ENCODE data around the gene RESF1.
A peak's percentile ranks its signal among the peaks of the same experiment; 100 is the strongest.

Gene RESF1

DNA sequence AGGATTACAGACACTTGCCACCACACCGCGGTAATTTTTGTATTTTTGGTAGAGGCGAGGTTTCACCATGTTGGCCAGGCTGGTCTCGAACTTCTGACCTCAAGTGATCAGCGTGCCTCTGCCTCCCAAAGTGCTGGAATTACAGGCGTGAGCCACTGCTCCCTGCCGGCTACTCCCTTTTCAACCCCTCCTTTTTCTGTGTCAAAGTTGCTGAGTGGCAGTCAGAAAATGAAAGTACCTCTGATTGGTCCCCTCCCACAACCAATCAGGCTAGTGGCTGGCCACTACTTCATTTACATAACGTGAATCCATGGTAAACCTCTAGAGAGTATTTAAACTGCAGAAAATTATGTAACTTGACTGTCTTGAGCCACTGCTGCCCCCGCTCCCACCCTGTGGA is 5.9 kb downstream of the RESF1 start:
- no peak overlapping the region for H3K4me3 ChIP-seq (ENCODE audit: low read depth, low read length, poor library complexity, severe bottlenecking)
- no peak overlapping the region for H2AFZ ChIP-seq (ENCODE audit: low read length)
- H3K9me3 ChIP-seq (ENCODE audit: low read length): peaks cover 20% of the 10 kb centered on the region
- no peak overlapping the region for H3K9ac ChIP-seq (ENCODE audit: low read length)
- H3K4me2 ChIP-seq (ENCODE audit: low read length): no peak overlapping the region
- no peaks in the 10 kb centered on the region for H3K9me2 ChIP-seq (ENCODE audit: low read depth, low read length)
- H3K27me3 ChIP-seq (ENCODE audit: insufficient read depth, low read length): no peaks in the 10 kb centered on the region
- peaks cover 92% of the 10 kb centered on the region for H3K36me3 ChIP-seq (ENCODE audit: insufficient read depth, low read length)
- no peaks in the 10 kb centered on the region for H3F3A ChIP-seq (ENCODE audit: insufficient read depth, low read length)
- H3K27ac ChIP-seq (ENCODE audit: low read depth, low read length, poor library complexity, severe bottlenecking): no peak overlapping the region
- H4K20me1 ChIP-seq (ENCODE audit: insufficient read depth, low read length): no peaks in the 10 kb centered on the region
- TF ChIP-seq EZH2 (IDR thresholded peaks at IDR 0.05; ENCODE audit: borderline replicate concordance, low read length): no peak
- TF ChIP-seq, protein P1, sequence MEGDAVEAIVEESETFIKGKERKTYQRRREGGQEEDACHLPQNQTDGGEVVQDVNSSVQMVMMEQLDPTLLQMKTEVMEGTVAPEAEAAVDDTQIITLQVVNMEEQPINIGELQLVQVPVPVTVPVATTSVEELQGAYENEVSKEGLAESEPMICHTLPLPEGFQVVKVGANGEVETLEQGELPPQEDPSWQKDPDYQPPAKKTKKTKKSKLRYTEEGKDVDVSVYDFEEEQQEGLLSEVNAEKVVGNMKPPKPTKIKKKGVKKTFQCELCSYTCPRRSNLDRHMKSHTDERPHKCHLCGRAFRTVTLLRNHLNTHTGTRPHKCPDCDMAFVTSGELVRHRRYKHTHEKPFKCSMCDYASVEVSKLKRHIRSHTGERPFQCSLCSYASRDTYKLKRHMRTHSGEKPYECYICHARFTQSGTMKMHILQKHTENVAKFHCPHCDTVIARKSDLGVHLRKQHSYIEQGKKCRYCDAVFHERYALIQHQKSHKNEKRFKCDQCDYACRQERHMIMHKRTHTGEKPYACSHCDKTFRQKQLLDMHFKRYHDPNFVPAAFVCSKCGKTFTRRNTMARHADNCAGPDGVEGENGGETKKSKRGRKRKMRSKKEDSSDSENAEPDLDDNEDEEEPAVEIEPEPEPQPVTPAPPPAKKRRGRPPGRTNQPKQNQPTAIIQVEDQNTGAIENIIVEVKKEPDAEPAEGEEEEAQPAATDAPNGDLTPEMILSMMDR (IDR thresholded peaks at IDR 0.05; ENCODE audit: low read length): no peak
- peaks cover 40% of the 10 kb centered on the region for H3K4me1 ChIP-seq (ENCODE audit: insufficient read depth, low read length, severe bottlenecking)
- peaks cover 94% of the 10 kb centered on the region for H3K79me2 ChIP-seq (ENCODE audit: insufficient read depth, low read length)

DNA sequence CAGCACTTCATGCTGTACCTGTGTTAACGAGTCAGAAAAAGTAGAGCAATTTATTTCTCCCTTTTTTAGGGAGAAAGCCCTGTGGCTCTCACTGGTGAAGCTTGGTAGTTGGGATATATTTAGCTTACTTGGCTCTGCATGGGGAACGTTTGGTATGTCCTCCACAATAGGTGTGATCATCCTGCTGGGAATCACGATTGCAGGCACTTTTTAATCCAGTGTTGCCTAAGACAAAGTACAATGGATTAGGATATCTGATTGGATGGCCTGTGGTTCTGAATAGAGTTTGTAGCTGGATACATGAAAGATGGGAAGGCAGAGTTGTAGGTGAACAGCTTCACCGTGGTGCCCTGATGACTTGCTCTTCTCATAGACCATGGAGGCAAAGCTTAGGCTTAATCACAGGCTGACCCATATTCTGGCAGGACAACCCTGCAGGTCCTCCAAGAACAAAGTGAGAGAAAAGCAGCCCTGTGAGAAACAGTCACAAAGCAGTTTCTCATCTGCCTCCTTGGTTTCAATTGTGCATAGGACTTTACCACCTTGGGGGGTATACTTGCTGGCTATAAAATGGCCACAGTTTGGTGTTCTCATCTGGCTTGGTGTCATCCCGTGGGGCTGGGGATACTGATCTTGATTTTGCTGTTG is 7.5 kb downstream of the RESF1 start:
- peak overlapping the region; percentile 12; the same call in 1 of the 2 replicates for H3K4me2 ChIP-seq (ENCODE audit: low read length)
- no peaks in the 10 kb centered on the region for H4K20me1 ChIP-seq (ENCODE audit: insufficient read depth, low read length)
- H3K9me3 ChIP-seq (ENCODE audit: low read length): peaks cover 28% of the 10 kb centered on the region
- H3K4me3 ChIP-seq (ENCODE audit: low read depth, low read length, poor library complexity, severe bottlenecking): no peak overlapping the region
- no peak overlapping the region for H2AFZ ChIP-seq (ENCODE audit: low read length)
- H3K79me2 ChIP-seq (ENCODE audit: insufficient read depth, low read length): peaks cover 82% of the 10 kb centered on the region
- TF ChIP-seq EZH2 (IDR thresholded peaks at IDR 0.05; ENCODE audit: borderline replicate concordance, low read length): no peak
- TF ChIP-seq, protein P1 (IDR thresholded peaks at IDR 0.05; ENCODE audit: low read length): no peak
- no peaks in the 10 kb centered on the region for H3K9me2 ChIP-seq (ENCODE audit: low read depth, low read length)
- no peaks in the 10 kb centered on the region for H3K27me3 ChIP-seq (ENCODE audit: insufficient read depth, low read length)
- H3K27ac ChIP-seq (ENCODE audit: low read depth, low read length, poor library complexity, severe bottlenecking): peak overlapping the region; percentile 29
- no peaks in the 10 kb centered on the region for H3F3A ChIP-seq (ENCODE audit: insufficient read depth, low read length)
- no peak overlapping the region for H3K9ac ChIP-seq (ENCODE audit: low read length)
- peaks cover 28% of the 10 kb centered on the region for H3K4me1 ChIP-seq (ENCODE audit: insufficient read depth, low read length, severe bottlenecking)
- H3K36me3 ChIP-seq (ENCODE audit: insufficient read depth, low read length): peaks cover 95% of the 10 kb centered on the region

DNA sequence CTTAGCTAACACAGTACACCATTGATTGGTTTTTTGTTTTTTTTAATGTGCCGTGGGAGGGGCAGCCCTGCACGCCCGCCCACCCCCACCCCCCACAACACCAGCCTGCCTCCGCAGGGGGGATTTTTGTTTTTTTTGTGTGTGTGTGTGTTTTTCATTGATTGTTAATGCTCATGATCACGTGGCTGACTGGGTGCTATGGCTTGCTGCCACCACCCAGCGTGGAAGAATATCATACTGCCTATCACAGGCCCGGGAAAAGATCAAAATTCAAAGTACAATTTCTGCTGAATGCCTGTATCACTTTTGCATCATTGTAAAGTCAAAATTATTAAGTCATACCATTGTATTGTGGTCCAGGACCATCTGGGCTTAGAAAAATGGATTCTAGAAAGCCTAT is 8.3 kb downstream of the RESF1 start:
- no peak overlapping the region for H3K27ac ChIP-seq (ENCODE audit: low read depth, low read length, poor library complexity, severe bottlenecking)
- H3K4me3 ChIP-seq (ENCODE audit: low read depth, low read length, poor library complexity, severe bottlenecking): no peak overlapping the region
- H2AFZ ChIP-seq (ENCODE audit: low read length): no peak overlapping the region
- H3K9me2 ChIP-seq (ENCODE audit: low read depth, low read length): no peaks in the 10 kb centered on the region
- peaks cover 73% of the 10 kb centered on the region for H3K79me2 ChIP-seq (ENCODE audit: insufficient read depth, low read length)
- no peak overlapping the region for H3K4me2 ChIP-seq (ENCODE audit: low read length)
- H3F3A ChIP-seq (ENCODE audit: insufficient read depth, low read length): no peaks in the 10 kb centered on the region
- H3K9ac ChIP-seq (ENCODE audit: low read length): no peak overlapping the region
- H3K9me3 ChIP-seq (ENCODE audit: low read length): peaks cover 32% of the 10 kb centered on the region
- no peaks in the 10 kb centered on the region for H3K27me3 ChIP-seq (ENCODE audit: insufficient read depth, low read length)
- peaks cover 20% of the 10 kb centered on the region for H3K4me1 ChIP-seq (ENCODE audit: insufficient read depth, low read length, severe bottlenecking)
- peaks cover 95% of the 10 kb centered on the region for H3K36me3 ChIP-seq (ENCODE audit: insufficient read depth, low read length)
- TF ChIP-seq, protein P1 (IDR thresholded peaks at IDR 0.05; ENCODE audit: low read length): no peak
- H4K20me1 ChIP-seq (ENCODE audit: insufficient read depth, low read length): no peaks in the 10 kb centered on the region
